Smooth muscle cell (in vitro differentiated cells): Measurements from ENCODE around the gene CHRNA4. TPM values are rescaled to one million over a fixed set of nuclear protein-coding genes. Genes with fewer than 3 reads are reported as not detected.

Source experiments
- DNase-seq: peaks from one replicate; lab custom pipeline; 2025; ENCODE audit not compliant: unreplicated experiment; lab: John Stamatoyannopoulos, UW
- H2AFZ ChIP-seq: fragments of 200-600 bp; sonication (generic); 2 replicates; pipeline ENCODE4 v1.6.0; 2016; ENCODE audit warnings: antibody characterized with exemption, low read depth, mild to moderate bottlenecking
- H3F3A ChIP-seq: fragments of 200-600 bp; sonication (generic); 2 replicates; pipeline ENCODE4 v1.6.0; 2017; ENCODE audit warnings: antibody characterized with exemption, low read depth
- H3K27ac ChIP-seq: fragments of 200-600 bp; sonication (generic); 2 replicates; pipeline ENCODE4 v1.5.1; 2016; ENCODE audit warnings: low read depth, mild to moderate bottlenecking
- H3K27me3 ChIP-seq: fragments of 200-600 bp; sonication (generic); 2 replicates; pipeline ENCODE4 v1.6.1; 2016; ENCODE audit warnings: low read depth, mild to moderate bottlenecking
- H3K36me3 ChIP-seq: fragments of 200-600 bp; sonication (generic); 2 replicates; pipeline ENCODE4 v1.5.1; 2016; ENCODE audit warnings: low read depth
- H3K4me1 ChIP-seq: fragments of 200-600 bp; sonication (generic); 2 replicates; pipeline ENCODE4 v1.5.1; 2016; ENCODE audit warnings: low read depth
- H3K4me2 ChIP-seq: fragments of 200-600 bp; sonication (generic); 2 replicates; pipeline ENCODE4 v1.6.0; 2016; ENCODE audit warnings: mild to moderate bottlenecking
- H3K4me3 ChIP-seq: fragments of 200-600 bp; sonication (generic); 2 replicates; pipeline ENCODE4 v1.5.1; 2016; ENCODE audit warnings: mild to moderate bottlenecking
- H3K79me2 ChIP-seq: fragments of 200-600 bp; sonication (generic); 2 replicates; pipeline ENCODE4 v1.6.0; 2016; ENCODE audit warnings: low read depth, mild to moderate bottlenecking
- H3K9ac ChIP-seq: fragments of 200-600 bp; sonication (generic); 2 replicates; pipeline ENCODE4 v1.6.0; 2016; ENCODE audit warnings: low read depth
- H3K9me3 ChIP-seq: fragments of 200-600 bp; sonication (generic); replicated peaks from 2 replicates; pipeline ENCODE4 v1.5.1; 2016; ENCODE audit warnings: low read depth
- H4K20me1 ChIP-seq: fragments of 200-600 bp; sonication (generic); 2 replicates; pipeline ENCODE4 v1.6.0; 2016; ENCODE audit warnings: low read depth
- CTCF ChIP-seq: fragments of 200-600 bp; sonication (generic); IDR thresholded peaks from 2 replicates; pipeline ENCODE4 v1.5.1; 2017; ENCODE audit warnings: borderline replicate concordance, mild to moderate bottlenecking, antibody characterized with exemption; ENCODE audit not compliant: insufficient read depth, poor library complexity, severe bottlenecking
- WGBS: methylation state at CpG from one replicate; pipeline ENCODE4 v1.1.7; 2016; ENCODE audit warnings: low lambda C conversion rate; 5-methylcytosine and 5-hydroxymethylcytosine counted together
- polyA plus RNA-seq: library from polyadenylated mRNA; unstranded; fragments of >200 nt; fragmentation: Nextera tagmentation; extraction: Ambion mirVana; gene quantifications from 2 replicates; pipeline ENCODE4 v1.2.1, GENCODE V29; 2016
- total RNA-seq: library from RNA; depleted of rRNA; stranded (reverse); fragments of >200 nt; gene quantifications from 2 replicates; pipeline ENCODE4 v1.2.3, GENCODE V29; 2014

Gene CHRNA4
- total and polyA plus RNA-seq, 2 experiments from 2014 or later: 0.03 TPM; not detected in 1

- H3K27ac ChIP-seq: no peak overlapping the region
- no peaks in the 10 kb centered on the region for H3K9me3 ChIP-seq
- no peaks in the 10 kb centered on the region for H3K36me3 ChIP-seq
- H4K20me1 ChIP-seq: no peaks in the 10 kb centered on the region
- WGBS: 91% methylated on average over 8 of the region's 8 CpGs
- no peak for TF ChIP-seq CTCF
- no peak overlapping the region for H3K9ac ChIP-seq
- no peak overlapping the region for H2AFZ ChIP-seq
- no peaks in the 10 kb centered on the region for H3K4me1 ChIP-seq
- H3K79me2 ChIP-seq: no peaks in the 10 kb centered on the region
- no peak overlapping the region for H3K4me3 ChIP-seq
- no peak for DNase-seq
- H3F3A ChIP-seq: no peaks in the 10 kb centered on the region
- H3K27me3 ChIP-seq: no peaks in the 10 kb centered on the region
- no peak overlapping the region for H3K4me2 ChIP-seq
These were observed 33.9 kb downstream of the CHRNA4 start for GRCh38 chr20:63327231-63327745.

GRCh38 chr20:63326314-63327230, 34.6 kb downstream of the CHRNA4 start:
- Histone ChIP-seq H3K9me3 (no peaks in the 10 kb centered on the region), H3K27me3 (no peaks in the 10 kb centered on the region), H3F3A (no peaks in the 10 kb centered on the region), H3K36me3 (no peaks in the 10 kb centered on the region), H3K4me1 (no peaks in the 10 kb centered on the region), H3K4me2 (no peak overlapping the region), H2AFZ (no peak overlapping the region), H3K9ac (no peak overlapping the region), H4K20me1 (no peaks in the 10 kb centered on the region), H3K79me2 (no peaks in the 10 kb centered on the region), H3K4me3 (no peak overlapping the region), H3K27ac (no peak overlapping the region)
- no peak for TF ChIP-seq CTCF
- 93% methylated on average over 14 of the region's 15 CpGs for WGBS
- no peak for DNase-seq

GRCh38 chr20:63325554-63326313, 35.4 kb downstream of the CHRNA4 start:
- Histone ChIP-seq H3F3A (no peaks in the 10 kb centered on the region), H3K27ac (no peak overlapping the region), H3K4me1 (no peaks in the 10 kb centered on the region), H3K9me3 (no peaks in the 10 kb centered on the region), H3K79me2 (no peaks in the 10 kb centered on the region), H3K36me3 (no peaks in the 10 kb centered on the region), H3K4me3 (no peak overlapping the region), H3K9ac (no peak overlapping the region), H3K27me3 (no peaks in the 10 kb centered on the region), H4K20me1 (no peaks in the 10 kb centered on the region), H2AFZ (no peak overlapping the region), H3K4me2 (no peak overlapping the region)
- TF ChIP-seq CTCF: no peak
- no peak for DNase-seq
- WGBS: 88% methylated on average over 5 of the region's 8 CpGs
